Cardiac muscle cell (in vitro differentiated cells and primary cell): ENCODE results near the gene KCNK4. TPM values are rescaled to one million over a fixed set of nuclear protein-coding genes. Genes with fewer than 3 reads are reported as not detected.

Source experiments
- DNase-seq, 2 donors: peaks; one replicate each; pipeline versions ENCODE4 v3.0.0 to v3.0.0-alpha.2; 2010 to 2017; ENCODE audit warnings: low read depth in 1 of 2, low spot score in 1 of 2
- H3K27ac ChIP-seq: fragments of 200-600 bp; sonication (generic); 2 replicates; pipeline ENCODE4 v1.5.1; 2016
- H3K27me3 ChIP-seq: fragments of 200-600 bp; sonication (generic); 2 replicates; pipeline ENCODE4 v1.6.0; 2016; ENCODE audit warnings: control low read depth
- H3K36me3 ChIP-seq: fragments of 200-600 bp; sonication (generic); 2 replicates; pipeline ENCODE4 v1.5.1; 2016; ENCODE audit warnings: control low read depth
- H3K4me1 ChIP-seq: fragments of 200-600 bp; sonication (generic); 2 replicates; pipeline ENCODE4 v1.8.1; 2017; ENCODE audit warnings: low read depth, mild to moderate bottlenecking, mixed run types
- H3K4me3 ChIP-seq: fragments of 200-600 bp; sonication (generic); 2 replicates; pipeline ENCODE4 v1.5.1; 2016; ENCODE audit warnings: mild to moderate bottlenecking
- H3K9me3 ChIP-seq: fragments of 200-600 bp; sonication (generic); 2 replicates; pipeline ENCODE4 v1.5.1; 2017; ENCODE audit warnings: low read depth, mild to moderate bottlenecking, control low read depth
- polyA plus RNA-seq: library from polyadenylated mRNA; unstranded; fragments of >200 nt; fragmentation: Nextera tagmentation; extraction: Ambion mirVana; gene quantifications from 2 replicates; pipeline ENCODE4 v1.2.1, GENCODE V29; 2016
- total RNA-seq: library from RNA; depleted of rRNA; stranded (reverse); fragments of >200 nt; gene quantifications from 2 replicates; pipeline ENCODE4 v1.2.3, GENCODE V29; 2016
- TF ChIP-seq, protein P1 (sequence below): IDR thresholded peaks from 2 replicates; pipeline ENCODE4 v1.5.1; 2012; ENCODE audit warnings: low read depth, mild to moderate bottlenecking, low read length

Gene KCNK4
- total and polyA plus RNA-seq, 2 experiments from 2014 or later = not detected

DNA sequence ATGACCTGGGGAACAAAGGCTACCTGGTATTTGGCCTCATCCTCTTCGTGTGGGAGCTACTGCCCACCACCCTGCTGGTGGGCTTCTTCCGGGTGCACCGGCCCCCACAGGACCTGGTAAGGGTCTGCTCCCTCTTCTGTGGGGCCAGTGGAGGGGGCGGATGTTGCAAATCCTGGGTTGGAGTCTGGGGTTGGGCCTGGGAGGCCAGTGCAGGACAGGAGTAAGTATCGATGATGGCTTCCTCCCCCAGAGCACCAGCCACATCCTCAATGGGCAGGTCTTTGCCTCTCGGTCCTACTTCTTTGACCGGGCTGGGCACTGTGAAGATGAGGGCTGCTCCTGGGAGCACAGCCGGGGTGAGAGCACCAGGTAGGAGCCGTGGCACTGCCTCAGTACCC is 2.8 kb upstream of the KCNK4 start:
- Histone ChIP-seq H3K4me3 (no peak overlapping the region), H3K9me3 (no peaks in the 10 kb centered on the region), H3K27me3 (peaks cover 43% of the 10 kb centered on the region), H3K4me1 (no peaks in the 10 kb centered on the region), H3K36me3 (no peaks in the 10 kb centered on the region), H3K27ac (no peak overlapping the region)
- no peak for DNase-seq
- TF ChIP-seq, protein P1, sequence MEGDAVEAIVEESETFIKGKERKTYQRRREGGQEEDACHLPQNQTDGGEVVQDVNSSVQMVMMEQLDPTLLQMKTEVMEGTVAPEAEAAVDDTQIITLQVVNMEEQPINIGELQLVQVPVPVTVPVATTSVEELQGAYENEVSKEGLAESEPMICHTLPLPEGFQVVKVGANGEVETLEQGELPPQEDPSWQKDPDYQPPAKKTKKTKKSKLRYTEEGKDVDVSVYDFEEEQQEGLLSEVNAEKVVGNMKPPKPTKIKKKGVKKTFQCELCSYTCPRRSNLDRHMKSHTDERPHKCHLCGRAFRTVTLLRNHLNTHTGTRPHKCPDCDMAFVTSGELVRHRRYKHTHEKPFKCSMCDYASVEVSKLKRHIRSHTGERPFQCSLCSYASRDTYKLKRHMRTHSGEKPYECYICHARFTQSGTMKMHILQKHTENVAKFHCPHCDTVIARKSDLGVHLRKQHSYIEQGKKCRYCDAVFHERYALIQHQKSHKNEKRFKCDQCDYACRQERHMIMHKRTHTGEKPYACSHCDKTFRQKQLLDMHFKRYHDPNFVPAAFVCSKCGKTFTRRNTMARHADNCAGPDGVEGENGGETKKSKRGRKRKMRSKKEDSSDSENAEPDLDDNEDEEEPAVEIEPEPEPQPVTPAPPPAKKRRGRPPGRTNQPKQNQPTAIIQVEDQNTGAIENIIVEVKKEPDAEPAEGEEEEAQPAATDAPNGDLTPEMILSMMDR = no peak

DNA sequence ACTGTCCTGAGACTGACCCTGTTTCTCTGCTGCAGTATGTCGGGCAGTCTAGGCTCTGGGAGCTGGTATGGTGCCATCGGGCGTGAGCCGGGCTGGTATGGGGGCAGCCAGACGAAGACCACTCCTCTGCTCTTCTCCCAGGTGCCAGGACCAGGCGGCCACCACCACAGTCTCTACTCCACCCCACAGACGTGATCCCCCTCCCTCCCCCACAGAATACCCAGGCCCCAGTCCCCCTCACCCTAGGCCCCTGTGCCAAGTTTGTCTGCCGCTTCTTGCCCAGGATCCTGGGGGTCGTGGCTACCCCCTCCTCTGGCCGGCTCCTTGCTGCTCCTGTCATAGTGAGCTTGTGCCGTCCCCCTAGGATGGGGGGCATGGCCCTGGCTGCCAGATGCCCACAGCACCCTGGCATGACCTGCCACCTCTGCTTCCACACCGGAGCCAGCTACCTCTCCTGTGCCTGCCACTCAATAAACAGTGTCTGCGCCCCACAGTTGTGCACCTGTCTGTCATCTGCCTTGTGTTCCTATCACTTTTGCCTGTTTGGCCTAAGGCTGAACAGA is 2.0 kb upstream of the KCNK4 start:
- TF ChIP-seq, protein P1 = no peak
- Histone ChIP-seq H3K9me3 (no peaks in the 10 kb centered on the region), H3K27ac (no peak overlapping the region), H3K4me1 (no peaks in the 10 kb centered on the region), H3K36me3 (no peaks in the 10 kb centered on the region), H3K27me3 (peaks cover 51% of the 10 kb centered on the region), H3K4me3 (no peak overlapping the region)
- no peak for DNase-seq

DNA sequence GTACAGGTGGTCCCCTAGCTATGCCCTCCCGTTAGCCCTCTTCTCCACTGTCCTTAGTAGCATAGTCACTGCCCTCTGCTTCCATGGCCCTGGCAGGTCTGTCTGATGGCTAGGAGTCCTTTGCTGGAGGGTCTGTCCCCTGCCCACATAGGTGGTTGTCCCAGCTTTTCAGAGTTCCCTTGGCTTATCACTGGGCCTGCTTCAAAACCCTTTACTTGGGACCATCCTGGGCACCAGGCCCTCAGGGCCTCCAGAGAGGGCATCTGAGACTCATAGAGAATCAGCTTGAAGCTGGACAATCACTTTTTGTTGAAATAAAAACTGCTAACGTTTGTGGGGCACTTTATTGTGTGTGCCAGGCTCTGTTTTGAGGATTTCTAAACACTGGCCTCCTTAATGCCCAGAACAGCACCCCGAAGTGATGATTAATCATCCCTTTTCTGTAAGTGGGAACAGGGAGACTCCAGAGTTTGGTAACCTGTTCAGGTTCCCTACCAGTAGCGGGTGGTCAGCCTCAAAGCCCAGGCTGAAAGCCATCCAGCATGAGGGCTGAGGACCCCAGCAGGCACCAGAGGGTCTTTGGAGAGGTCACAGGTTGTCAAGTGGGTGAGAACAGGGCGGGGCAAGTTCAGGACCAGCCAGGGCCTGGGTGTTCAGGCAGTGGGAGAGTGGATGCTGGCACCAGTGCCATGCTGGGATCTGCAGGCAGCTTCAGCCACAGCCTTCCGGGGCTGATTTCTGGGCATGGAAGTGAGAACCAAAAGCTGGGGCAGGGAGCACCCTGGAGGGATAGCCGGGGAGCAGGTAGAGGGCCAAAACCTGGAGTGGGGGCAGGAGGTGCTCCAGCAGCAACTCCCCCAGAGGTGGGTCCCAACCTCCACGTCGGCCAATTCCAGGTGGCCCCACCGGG is 495 bp upstream of the KCNK4 start:
- peaks cover 66% of the 10 kb centered on the region for H3K27me3 ChIP-seq
- H3K9me3 ChIP-seq = no peaks in the 10 kb centered on the region
- TF ChIP-seq, protein P1 = no peak
- no peak for DNase-seq
- no peak overlapping the region for H3K4me3 ChIP-seq
- H3K4me1 ChIP-seq = no peaks in the 10 kb centered on the region
- no peaks in the 10 kb centered on the region for H3K36me3 ChIP-seq
- H3K27ac ChIP-seq = no peak overlapping the region

DNA sequence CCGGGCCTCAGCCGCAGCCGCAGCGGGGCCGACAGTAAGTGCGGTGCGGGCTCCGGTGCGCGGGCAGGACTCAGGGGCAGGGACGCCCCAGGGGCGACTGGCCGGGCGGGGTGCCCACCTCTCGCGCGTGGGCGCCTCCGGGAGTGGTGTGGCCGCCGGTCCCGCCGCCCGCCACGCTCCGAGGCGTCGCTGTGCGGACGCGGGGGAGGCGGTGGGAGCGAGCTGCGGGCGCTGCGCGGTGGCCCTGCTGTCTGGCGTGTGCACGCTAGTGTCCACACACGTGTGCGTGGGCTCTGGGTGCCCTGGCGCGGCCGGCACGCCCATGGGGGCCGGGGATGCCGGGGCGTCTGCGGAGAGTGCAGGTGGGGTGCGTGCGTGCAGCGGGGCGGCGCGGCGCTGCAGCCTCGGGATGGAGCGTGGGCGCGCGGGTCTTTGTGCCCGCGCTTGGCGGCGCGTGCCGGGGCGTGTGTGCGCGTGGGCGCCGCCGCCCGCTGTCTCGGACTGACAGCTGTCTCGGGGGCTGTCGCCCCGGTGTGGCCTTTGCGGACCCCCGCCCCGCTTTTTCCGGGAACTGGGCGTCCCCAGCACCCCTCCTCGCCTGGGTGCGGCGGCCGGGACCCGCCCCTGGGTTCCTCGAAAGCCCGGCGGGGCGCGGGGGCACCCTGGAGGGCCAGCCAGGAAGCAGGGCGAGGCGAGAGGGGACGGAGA is 804 bp downstream of the KCNK4 start:
- Histone ChIP-seq H3K9me3 (no peaks in the 10 kb centered on the region), H3K27me3 (peaks cover 79% of the 10 kb centered on the region), H3K36me3 (no peaks in the 10 kb centered on the region), H3K27ac (no peak overlapping the region), H3K4me3 (peak overlapping the region; percentile 18), H3K4me1 (no peaks in the 10 kb centered on the region)
- no peak for DNase-seq
- TF ChIP-seq, protein P1 = no peak

DNA sequence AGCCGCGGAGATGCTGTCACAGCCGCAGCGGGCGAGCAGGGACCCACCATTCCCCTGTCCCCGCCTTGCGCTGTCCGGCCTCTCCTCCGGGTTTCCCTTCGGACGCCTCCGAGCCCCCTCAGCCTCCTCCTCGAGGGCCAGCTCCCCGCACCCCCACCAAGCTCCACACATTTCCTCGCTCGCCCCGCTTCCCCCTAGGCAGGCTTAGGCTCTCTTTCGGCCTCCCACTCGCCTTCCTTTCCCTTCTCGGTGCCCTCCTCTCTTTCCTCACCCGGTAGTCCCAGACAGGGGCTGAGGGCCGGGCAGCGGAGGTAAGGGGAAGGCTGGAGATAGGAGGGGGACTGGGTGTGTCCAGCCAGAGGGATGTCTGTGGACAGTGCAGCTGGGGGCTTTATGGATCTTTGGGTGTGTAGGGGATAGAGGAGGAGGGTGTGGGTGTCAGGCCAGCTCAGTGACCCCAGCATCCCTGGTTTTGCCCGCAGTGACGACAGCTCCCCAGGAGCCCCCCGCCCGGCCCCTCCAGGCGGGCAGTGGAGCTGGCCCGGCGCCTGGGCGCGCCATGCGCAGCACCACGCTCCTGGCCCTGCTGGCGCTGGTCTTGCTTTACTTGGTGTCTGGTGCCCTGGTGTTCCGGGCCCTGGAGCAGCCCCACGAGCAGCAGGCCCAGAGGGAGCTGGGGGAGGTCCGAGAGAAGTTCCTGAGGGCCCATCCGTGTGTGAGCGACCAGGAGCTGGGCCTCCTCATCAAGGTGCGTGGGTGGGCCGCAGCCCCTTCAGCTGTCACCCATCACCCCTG is 1.6 kb downstream of the KCNK4 start:
- Histone ChIP-seq H3K27me3 (peaks cover 86% of the 10 kb centered on the region), H3K9me3 (no peaks in the 10 kb centered on the region), H3K4me3 (peak overlapping the region; percentile 18), H3K27ac (no peak overlapping the region), H3K36me3 (no peaks in the 10 kb centered on the region), H3K4me1 (no peaks in the 10 kb centered on the region)
- DNase-seq = no peak
- TF ChIP-seq, protein P1 = no peak
